ENCODE data around the gene VKORC1L1.

- TF ChIP-seq POLR2AphosphoS5 (IDR thresholded peaks at IDR 0.05; ENCODE audit: insufficient read depth in 1 of 2, low read depth in 1 of 2) (no peak), POLR2A (IDR thresholded peaks at IDR 0.05) (no peak)
- TF ChIP-seq, protein P1, sequence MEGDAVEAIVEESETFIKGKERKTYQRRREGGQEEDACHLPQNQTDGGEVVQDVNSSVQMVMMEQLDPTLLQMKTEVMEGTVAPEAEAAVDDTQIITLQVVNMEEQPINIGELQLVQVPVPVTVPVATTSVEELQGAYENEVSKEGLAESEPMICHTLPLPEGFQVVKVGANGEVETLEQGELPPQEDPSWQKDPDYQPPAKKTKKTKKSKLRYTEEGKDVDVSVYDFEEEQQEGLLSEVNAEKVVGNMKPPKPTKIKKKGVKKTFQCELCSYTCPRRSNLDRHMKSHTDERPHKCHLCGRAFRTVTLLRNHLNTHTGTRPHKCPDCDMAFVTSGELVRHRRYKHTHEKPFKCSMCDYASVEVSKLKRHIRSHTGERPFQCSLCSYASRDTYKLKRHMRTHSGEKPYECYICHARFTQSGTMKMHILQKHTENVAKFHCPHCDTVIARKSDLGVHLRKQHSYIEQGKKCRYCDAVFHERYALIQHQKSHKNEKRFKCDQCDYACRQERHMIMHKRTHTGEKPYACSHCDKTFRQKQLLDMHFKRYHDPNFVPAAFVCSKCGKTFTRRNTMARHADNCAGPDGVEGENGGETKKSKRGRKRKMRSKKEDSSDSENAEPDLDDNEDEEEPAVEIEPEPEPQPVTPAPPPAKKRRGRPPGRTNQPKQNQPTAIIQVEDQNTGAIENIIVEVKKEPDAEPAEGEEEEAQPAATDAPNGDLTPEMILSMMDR (IDR thresholded peaks at IDR 0.05): no peak
These were observed 82.8 kb downstream of the VKORC1L1 start for GRCh38 chr7:65955718-65956117.

Measured in vagina (tissue), 2 donors.